H9 (cell line): Measurements from ENCODE around the gene SRBD1. TPM values are rescaled to one million over a fixed set of nuclear protein-coding genes. Genes with fewer than 3 reads are reported as not detected.

Source experiments
- DNase-seq: peaks from one replicate; pipeline ENCODE4 v3.0.0-alpha.2; 2017
- H2AFZ ChIP-seq: one replicate; pipeline ENCODE4 v1.6.1; 2013; ENCODE audit warnings: mild to moderate bottlenecking, low read length, control low read depth, moderate library complexity
- H2AK5ac ChIP-seq: 2 replicates; pipeline ENCODE4 v1.6.1; 2013; ENCODE audit warnings: low read length, control low read depth, mixed read lengths; ENCODE audit not compliant: insufficient read length
- H2BK120ac ChIP-seq: one replicate; pipeline ENCODE4 v1.6.1; 2013; ENCODE audit warnings: low read depth, mild to moderate bottlenecking, low read length, control low read depth, inconsistent platforms; ENCODE audit not compliant: poor library complexity, severe bottlenecking
- H2BK12ac ChIP-seq: 2 replicates; pipeline ENCODE4 v1.6.1; 2013; ENCODE audit warnings: low read length, control low read depth, mixed read lengths, low read depth; ENCODE audit not compliant: insufficient read length
- H2BK15ac ChIP-seq: 2 replicates; pipeline ENCODE4 v1.6.1; 2013; ENCODE audit warnings: low read depth, low read length, control low read depth
- H2BK20ac ChIP-seq: one replicate; pipeline ENCODE4 v1.6.1; 2013; ENCODE audit warnings: low read depth, mild to moderate bottlenecking, low read length, control low read depth, inconsistent platforms; ENCODE audit not compliant: poor library complexity, severe bottlenecking
- H2BK5ac ChIP-seq: 2 replicates; pipeline ENCODE4 v1.6.1; 2013; ENCODE audit warnings: low read length, control low read depth, mixed read lengths; ENCODE audit not compliant: insufficient read length
- H3K14ac ChIP-seq: 2 replicates; pipeline ENCODE4 v1.6.1; 2013; ENCODE audit warnings: low read length, control low read depth; ENCODE audit not compliant: insufficient read depth
- H3K18ac ChIP-seq: 2 replicates; pipeline ENCODE4 v1.6.1; 2013; ENCODE audit warnings: low read depth, mild to moderate bottlenecking, mixed read lengths, low read length, control low read depth; ENCODE audit not compliant: insufficient read length
- H3K23ac ChIP-seq: 2 replicates; pipeline ENCODE4 v1.6.1; 2013; ENCODE audit warnings: low read length, control low read depth, mixed read lengths, low read depth; ENCODE audit not compliant: insufficient read length
- H3K23me2 ChIP-seq: 2 replicates; pipeline ENCODE4 v1.6.1; 2013; ENCODE audit warnings: low read depth, mild to moderate bottlenecking, mixed read lengths, low read length, control low read depth; ENCODE audit not compliant: insufficient read length, poor library complexity, severe bottlenecking
- H3K27ac ChIP-seq: 2 replicates; pipeline ENCODE4 v1.5.1; 2013; ENCODE audit warnings: low read length, control low read depth, mixed read lengths, low read depth; ENCODE audit not compliant: insufficient read length
- H3K27me3 ChIP-seq: 2 replicates; pipeline ENCODE4 v1.6.1; 2013; ENCODE audit warnings: low read length, control low read depth, inconsistent platforms; ENCODE audit not compliant: insufficient read depth
- H3K4ac ChIP-seq: 2 replicates; pipeline ENCODE4 v1.6.1; 2013; ENCODE audit warnings: low read depth, mild to moderate bottlenecking, control low read depth, inconsistent platforms, low read length, moderate library complexity
- H3K4me1 ChIP-seq: 2 replicates; pipeline ENCODE4 v1.6.1; 2013; ENCODE audit warnings: low read length, control low read depth, inconsistent platforms; ENCODE audit not compliant: insufficient read depth
- H3K4me2 ChIP-seq: 2 replicates; pipeline ENCODE4 v1.6.1; 2013; ENCODE audit warnings: low read length, control low read depth, mixed read lengths; ENCODE audit not compliant: insufficient read length, insufficient read depth
- H3K56ac ChIP-seq: 2 replicates; pipeline ENCODE4 v1.6.1; 2013; ENCODE audit warnings: low read depth, mild to moderate bottlenecking, mixed read lengths, low read length, control low read depth; ENCODE audit not compliant: insufficient read length
- H3K79me1 ChIP-seq: 2 replicates; pipeline ENCODE4 v1.6.1; 2013; ENCODE audit warnings: low read depth, mild to moderate bottlenecking, moderate library complexity, low read length, control low read depth, inconsistent platforms; ENCODE audit not compliant: insufficient read depth, poor library complexity, severe bottlenecking
- H3K79me2 ChIP-seq: 2 replicates; pipeline ENCODE4 v1.6.1; 2013; ENCODE audit warnings: low read length, control low read depth, inconsistent platforms; ENCODE audit not compliant: insufficient read depth
- H3K9ac ChIP-seq: 2 replicates; pipeline ENCODE4 v1.6.1; 2013; ENCODE audit warnings: low read length, control low read depth, mixed read lengths; ENCODE audit not compliant: insufficient read length; ENCODE audit errors: extremely low read depth
- H3K9me3 ChIP-seq: one replicate; pipeline ENCODE4 v1.6.1; 2013; ENCODE audit warnings: low read depth, low read length, inconsistent platforms; ENCODE audit not compliant: control insufficient read depth
- H3T11ph ChIP-seq: one replicate; pipeline ENCODE4 v1.6.1; 2013; ENCODE audit warnings: mild to moderate bottlenecking, low read length, control low read depth, inconsistent platforms
- H4K20me1 ChIP-seq: one replicate; pipeline ENCODE4 v1.6.1; 2013; ENCODE audit not compliant: control insufficient read depth, insufficient read length, insufficient read depth
- H4K5ac ChIP-seq: 2 replicates; pipeline ENCODE4 v1.6.1; 2013; ENCODE audit warnings: low read depth, mild to moderate bottlenecking, mixed read lengths, low read length, control low read depth; ENCODE audit not compliant: insufficient read length
- H4K8ac ChIP-seq: replicated peaks from 2 replicates; pipeline ENCODE4 v1.6.1; 2013; ENCODE audit warnings: low read length, control low read depth, mixed read lengths, low read depth; ENCODE audit not compliant: insufficient read length
- H4K91ac ChIP-seq: 2 replicates; pipeline ENCODE4 v1.6.1; 2013; ENCODE audit warnings: low read depth, mild to moderate bottlenecking, moderate library complexity, mixed read lengths, low read length, control low read depth; ENCODE audit not compliant: insufficient read length
- H3K27ac Mint-ChIP-seq, 3 experiments: 2 replicates in 2 of 3; 3 replicates in 1 of 3; pipeline ENCODE4 v1.8.0; 2020 to 2021; ENCODE audit warnings: mixed read lengths in 3 of 3, mild to moderate bottlenecking in 1 of 3, moderate library complexity in 1 of 3
- H3K27me3 Mint-ChIP-seq: 2 replicates; pipeline ENCODE4 v1.8.0; 2021; ENCODE audit warnings: low read depth, mild to moderate bottlenecking, moderate library complexity, mixed read lengths
- H3K36me3 Mint-ChIP-seq, 3 experiments: 2 replicates in 2 of 3; 3 replicates in 1 of 3; pipeline ENCODE4 v1.8.0; 2020 to 2021; ENCODE audit warnings: low read depth in 3 of 3, mixed read lengths in 3 of 3; ENCODE audit not compliant: insufficient read depth in 1 of 3
- H3K4me1 Mint-ChIP-seq, 2 experiments: 2 replicates each; pipeline ENCODE4 v1.8.0; 2020; ENCODE audit warnings: mixed read lengths in 2 of 2
- H3K4me3 Mint-ChIP-seq, 2 experiments: 2 replicates in 1 of 2; 3 replicates in 1 of 2; pipeline ENCODE4 v1.8.0; 2020 to 2021; ENCODE audit warnings: mild to moderate bottlenecking in 2 of 2, mixed read lengths in 2 of 2, moderate library complexity in 1 of 2
- H3K9me3 Mint-ChIP-seq, 2 experiments: 2 replicates in 1 of 2; 3 replicates in 1 of 2; pipeline ENCODE4 v1.8.0; 2020; ENCODE audit warnings: mild to moderate bottlenecking in 2 of 2, mixed read lengths in 2 of 2, moderate library complexity in 1 of 2
- CTCF ChIP-seq: fragments of 200-600 bp; sonication (generic); conservative IDR thresholded peaks from 3 replicates; pipeline ENCODE4 v1.8.0; 2021; ENCODE audit warnings: antibody characterized with exemption, mild to moderate bottlenecking
- WGBS: extraction: QIAGEN DNeasy Blood & Tissue Kit; methylation state at CpG from one replicate; pipeline ENCODE4 v1.1.7; 2013; ENCODE audit warnings: missing lambda C conversion rate, low lambda C conversion rate, mixed read lengths; ENCODE audit not compliant: insufficient read length; ENCODE audit errors: extremely low coverage; 5-methylcytosine and 5-hydroxymethylcytosine counted together
- total RNA-seq: library from RNA; stranded (reverse); gene quantifications from 2 replicates; pipeline ENCODE4 v1.2.1, GENCODE V29; 2021

Gene SRBD1
- total RNA-seq, 1 experiment from 2014 or later = 18.3 TPM

- Histone ChIP-seq H2AK5ac (no peak overlapping the region), H3K18ac (no peak overlapping the region), H3K14ac (no peak overlapping the region), H4K91ac (no peak overlapping the region), H2BK15ac (no peak overlapping the region), H4K8ac (no peak overlapping the region), H4K20me1 (no peaks in the 10 kb centered on the region), H3K27ac (no peak overlapping the region), H3K4me1 (no peaks in the 10 kb centered on the region; the same call in 1 of the 2 replicates), H3K27me3 (no peaks in the 10 kb centered on the region), H3K9me3 (no peaks in the 10 kb centered on the region), H3T11ph (no peak overlapping the region), H2BK5ac (no peak overlapping the region), H4K5ac (no peak overlapping the region), H2BK20ac (no peak overlapping the region), H3K56ac (no peak overlapping the region), H2BK120ac (no peak overlapping the region), H3K9ac (no peak overlapping the region), H3K79me2 (no peaks in the 10 kb centered on the region), H2BK12ac (no peak overlapping the region), H3K4ac (no peak overlapping the region), H3K79me1 (no peaks in the 10 kb centered on the region), H2AFZ (no peak overlapping the region), H3K23ac (no peak overlapping the region), H3K4me2 (no peak overlapping the region), H3K23me2 (no peaks in the 10 kb centered on the region)
- no peak for DNase-seq
- H3K4me3 Mint-ChIP-seq = no peak overlapping the region
- WGBS = no CpG with 5 or more reads among the region's 2 CpGs
- peaks cover 11 to 21% of the 10 kb centered on the region in 2 experiments for H3K4me1 Mint-ChIP-seq
- H3K27me3 Mint-ChIP-seq = no peaks in the 10 kb centered on the region
- no peak for TF ChIP-seq CTCF
- no peak overlapping the region for H3K27ac Mint-ChIP-seq
- no peaks in the 10 kb centered on the region for H3K9me3 Mint-ChIP-seq
- H3K36me3 Mint-ChIP-seq = peaks cover 7 to 14% (median 12%) of the 10 kb centered on the region in 3 experiments; a peak in 5 of 7 replicates
These were observed 204.4 kb downstream of the SRBD1 start for GRCh38 chr2:45406621-45407020.
